Stimulated activated naive B cell treated with anti-CD40 and anti-IgM and Interleukin-4, amounts not matched to agents 10 μg/mL and 1 μg/mL and 100 μg/mL, for 72 hours (primary cell): ENCODE measurements around the gene NLGN4Y.

ENCODE experiments used
- ATAC-seq, 2 donors: fragments of 150-1000 bp; cut with Tn5 transposase; replicated peaks; 2 replicates each; pipeline ENCODE4 v1.10.0; 2021; ENCODE audit warnings: moderate library complexity in 1 of 2
- DNase-seq: peaks from one replicate; pipeline ENCODE4 v3.0.0; 2021
- H3K27ac Mint-ChIP-seq: one replicate; pipeline ENCODE4 v1.8.0; 2022; ENCODE audit warnings: mild to moderate bottlenecking, mixed read lengths
- H3K27me3 Mint-ChIP-seq, 2 donors: one replicate each; pipeline ENCODE4 v1.8.0; 2022; ENCODE audit warnings: mixed read lengths in 2 of 2
- H3K36me3 Mint-ChIP-seq, 2 donors: one replicate each; pipeline ENCODE4 v1.8.0; 2022; ENCODE audit warnings: mixed read lengths in 2 of 2, mild to moderate bottlenecking in 1 of 2
- H3K4me1 Mint-ChIP-seq, 2 donors: one replicate each; pipeline ENCODE4 v1.8.0; 2022; ENCODE audit warnings: mixed read lengths in 2 of 2, mild to moderate bottlenecking in 1 of 2
- H3K4me3 Mint-ChIP-seq, 2 donors: one replicate each; pipeline ENCODE4 v1.8.0; 2022; ENCODE audit warnings: mild to moderate bottlenecking in 2 of 2, mixed read lengths in 2 of 2, moderate library complexity in 1 of 2
- H3K9me3 Mint-ChIP-seq, 2 donors: one replicate each; pipeline ENCODE4 v1.8.0; 2022; ENCODE audit warnings: mixed read lengths in 2 of 2, mild to moderate bottlenecking in 1 of 2

Gene NLGN4Y

GRCh38 chrY:14763600-14763999, 239.3 kb downstream of the NLGN4Y start:
- H3K27ac Mint-ChIP-seq = no peak overlapping the region
- H3K4me1 Mint-ChIP-seq = no peaks in the 10 kb centered on the region
- H3K27me3 Mint-ChIP-seq = no peaks in the 10 kb centered on the region
- ATAC-seq (no peak), DNase-seq (no peak)
- no peaks in the 10 kb centered on the region for H3K9me3 Mint-ChIP-seq
- H3K4me3 Mint-ChIP-seq = no peak overlapping the region
- no peaks in the 10 kb centered on the region for H3K36me3 Mint-ChIP-seq

- ATAC-seq = no peak
- Mint-ChIP-seq H3K27ac (no peak overlapping the region), H3K4me1 (no peaks in the 10 kb centered on the region), H3K4me3 (no peak overlapping the region), H3K27me3 (no peaks in the 10 kb centered on the region), H3K36me3 (no peaks in the 10 kb centered on the region), H3K9me3 (peaks cover 0 to 4% of the 10 kb centered on the region in 2 donors)
- DNase-seq = no peak
Observed at GRCh38 chrY:14778208-14778607, 253.9 kb downstream of the NLGN4Y start.

- H3K9me3 Mint-ChIP-seq = peaks cover 0 to 1% of the 10 kb centered on the region in 2 donors
- H3K36me3 Mint-ChIP-seq = no peaks in the 10 kb centered on the region
- ATAC-seq = no peak
- no peaks in the 10 kb centered on the region for H3K27me3 Mint-ChIP-seq
- no peak overlapping the region for H3K4me3 Mint-ChIP-seq
- DNase-seq = no peak
- H3K27ac Mint-ChIP-seq = no peak overlapping the region
- H3K4me1 Mint-ChIP-seq = no peaks in the 10 kb centered on the region
Observed at GRCh38 chrY:14793104-14793503, 268.8 kb downstream of the NLGN4Y start.

- ATAC-seq (no peak), DNase-seq (no peak)
- Mint-ChIP-seq H3K4me1 (no peaks in the 10 kb centered on the region), H3K27ac (no peak overlapping the region), H3K27me3 (no peaks in the 10 kb centered on the region), H3K9me3 (peaks cover 0 to 3% of the 10 kb centered on the region in 2 donors), H3K36me3 (no peaks in the 10 kb centered on the region), H3K4me3 (no peak overlapping the region)
Observed at GRCh38 chrY:14793674-14794073, 269.3 kb downstream of the NLGN4Y start.

GRCh38 chrY:14798010-14798409, 273.7 kb downstream of the NLGN4Y start:
- no peak for ATAC-seq
- Mint-ChIP-seq H3K9me3 (peaks cover 0 to 2% of the 10 kb centered on the region in 2 donors), H3K27ac (no peak overlapping the region), H3K4me1 (no peaks in the 10 kb centered on the region), H3K4me3 (no peak overlapping the region), H3K36me3 (no peaks in the 10 kb centered on the region), H3K27me3 (no peaks in the 10 kb centered on the region)
- DNase-seq = no peak

GRCh38 chrY:14801096-14801495, 276.8 kb downstream of the NLGN4Y start:
- Mint-ChIP-seq H3K4me3 (no peak overlapping the region), H3K36me3 (no peaks in the 10 kb centered on the region), H3K4me1 (no peaks in the 10 kb centered on the region), H3K9me3 (peaks cover 0 to 2% of the 10 kb centered on the region in 2 donors), H3K27ac (no peak overlapping the region), H3K27me3 (no peaks in the 10 kb centered on the region)
- DNase-seq (no peak), ATAC-seq (no peak)

GRCh38 chrY:14802125-14802524, 277.8 kb downstream of the NLGN4Y start:
- no peak for ATAC-seq
- H3K9me3 Mint-ChIP-seq = peaks cover 0 to 2% of the 10 kb centered on the region in 2 donors
- H3K36me3 Mint-ChIP-seq = no peaks in the 10 kb centered on the region
- no peak overlapping the region for H3K4me3 Mint-ChIP-seq
- no peaks in the 10 kb centered on the region for H3K27me3 Mint-ChIP-seq
- no peak overlapping the region for H3K27ac Mint-ChIP-seq
- no peak for DNase-seq
- no peaks in the 10 kb centered on the region for H3K4me1 Mint-ChIP-seq

- Mint-ChIP-seq H3K9me3 (no peaks in the 10 kb centered on the region), H3K4me1 (no peaks in the 10 kb centered on the region), H3K27me3 (no peaks in the 10 kb centered on the region), H3K4me3 (no peak overlapping the region), H3K27ac (no peak overlapping the region), H3K36me3 (no peaks in the 10 kb centered on the region)
- no peak for DNase-seq
- no peak for ATAC-seq
Observed at GRCh38 chrY:14804041-14804440, 279.7 kb downstream of the NLGN4Y start.

GRCh38 chrY:14818452-14818851, 294.1 kb downstream of the NLGN4Y start:
- DNase-seq = no peak
- Mint-ChIP-seq H3K4me1 (no peaks in the 10 kb centered on the region), H3K27ac (no peak overlapping the region), H3K9me3 (peaks cover 0 to 3% of the 10 kb centered on the region in 2 donors), H3K4me3 (no peak overlapping the region), H3K36me3 (no peaks in the 10 kb centered on the region), H3K27me3 (no peaks in the 10 kb centered on the region)
- ATAC-seq = no peak

GRCh38 chrY:14822201-14822600, 297.9 kb downstream of the NLGN4Y start:
- Mint-ChIP-seq H3K27me3 (no peaks in the 10 kb centered on the region), H3K36me3 (no peaks in the 10 kb centered on the region), H3K27ac (no peak overlapping the region), H3K9me3 (no peaks in the 10 kb centered on the region), H3K4me1 (no peaks in the 10 kb centered on the region), H3K4me3 (no peak overlapping the region)
- no peak for DNase-seq
- no peak for ATAC-seq

GRCh38 chrY:14822906-14823305, 298.6 kb downstream of the NLGN4Y start:
- H3K4me3 Mint-ChIP-seq = no peak overlapping the region

GRCh38 chrY:14824583-14824982, 300.3 kb downstream of the NLGN4Y start:
- Mint-ChIP-seq H3K9me3 (no peaks in the 10 kb centered on the region), H3K36me3 (no peaks in the 10 kb centered on the region), H3K4me1 (no peaks in the 10 kb centered on the region), H3K4me3 (no peak overlapping the region), H3K27ac (no peak overlapping the region), H3K27me3 (no peaks in the 10 kb centered on the region)
- DNase-seq (no peak), ATAC-seq (no peak)

More at GRCh38 chrY:14822906-14823305, 298.6 kb downstream of the NLGN4Y start:
- H3K4me1 Mint-ChIP-seq = no peaks in the 10 kb centered on the region
- DNase-seq = no peak
- ATAC-seq = no peak
- no peaks in the 10 kb centered on the region for H3K9me3 Mint-ChIP-seq
- no peaks in the 10 kb centered on the region for H3K36me3 Mint-ChIP-seq
- no peaks in the 10 kb centered on the region for H3K27me3 Mint-ChIP-seq
- no peak overlapping the region for H3K27ac Mint-ChIP-seq

GRCh38 chrY:14825728-14826127, 301.4 kb downstream of the NLGN4Y start:
- Mint-ChIP-seq H3K27me3 (no peaks in the 10 kb centered on the region), H3K9me3 (no peaks in the 10 kb centered on the region), H3K4me3 (no peak overlapping the region), H3K4me1 (no peaks in the 10 kb centered on the region), H3K36me3 (peaks cover 0 to 2% of the 10 kb centered on the region in 2 donors), H3K27ac (no peak overlapping the region)
- no peak for ATAC-seq
- no peak for DNase-seq

GRCh38 chrY:14828531-14828930, 304.2 kb downstream of the NLGN4Y start:
- ATAC-seq (no peak), DNase-seq (no peak)
- Mint-ChIP-seq H3K27ac (no peak overlapping the region), H3K9me3 (peaks cover 0 to 3% of the 10 kb centered on the region in 2 donors), H3K27me3 (no peaks in the 10 kb centered on the region), H3K4me1 (no peaks in the 10 kb centered on the region), H3K4me3 (no peak overlapping the region), H3K36me3 (peaks cover 0 to 2% of the 10 kb centered on the region in 2 donors)

GRCh38 chrY:14829366-14829885, 305.1 kb downstream of the NLGN4Y start:
- H3K9me3 Mint-ChIP-seq = peaks cover 0 to 3% of the 10 kb centered on the region in 2 donors
- ATAC-seq (no peak), DNase-seq (no peak)
- H3K27me3 Mint-ChIP-seq = no peaks in the 10 kb centered on the region
- peaks cover 0 to 2% of the 10 kb centered on the region in 2 donors for H3K36me3 Mint-ChIP-seq
- no peak overlapping the region for H3K4me3 Mint-ChIP-seq
- H3K4me1 Mint-ChIP-seq = no peaks in the 10 kb centered on the region
- no peak overlapping the region for H3K27ac Mint-ChIP-seq
